ENCODE measurements around the gene SPSB1.

- TF ChIP-seq, protein P1, sequence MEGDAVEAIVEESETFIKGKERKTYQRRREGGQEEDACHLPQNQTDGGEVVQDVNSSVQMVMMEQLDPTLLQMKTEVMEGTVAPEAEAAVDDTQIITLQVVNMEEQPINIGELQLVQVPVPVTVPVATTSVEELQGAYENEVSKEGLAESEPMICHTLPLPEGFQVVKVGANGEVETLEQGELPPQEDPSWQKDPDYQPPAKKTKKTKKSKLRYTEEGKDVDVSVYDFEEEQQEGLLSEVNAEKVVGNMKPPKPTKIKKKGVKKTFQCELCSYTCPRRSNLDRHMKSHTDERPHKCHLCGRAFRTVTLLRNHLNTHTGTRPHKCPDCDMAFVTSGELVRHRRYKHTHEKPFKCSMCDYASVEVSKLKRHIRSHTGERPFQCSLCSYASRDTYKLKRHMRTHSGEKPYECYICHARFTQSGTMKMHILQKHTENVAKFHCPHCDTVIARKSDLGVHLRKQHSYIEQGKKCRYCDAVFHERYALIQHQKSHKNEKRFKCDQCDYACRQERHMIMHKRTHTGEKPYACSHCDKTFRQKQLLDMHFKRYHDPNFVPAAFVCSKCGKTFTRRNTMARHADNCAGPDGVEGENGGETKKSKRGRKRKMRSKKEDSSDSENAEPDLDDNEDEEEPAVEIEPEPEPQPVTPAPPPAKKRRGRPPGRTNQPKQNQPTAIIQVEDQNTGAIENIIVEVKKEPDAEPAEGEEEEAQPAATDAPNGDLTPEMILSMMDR (IDR thresholded peaks at IDR 0.05), result no peak
- TF ChIP-seq EP300 (IDR thresholded peaks at IDR 0.05) (no peak), POLR2A (IDR thresholded peaks at IDR 0.05) (no peak)
Observed at GRCh38 chr1:9402717-9403225, 110.1 kb downstream of the SPSB1 start.

All from stomach (tissue), 4 donors.